SKM-1 (cell line): Measurements from ENCODE around the gene RALBP1.
"Not testable (repeated sequence)": the region's sequence is repeated elsewhere in the genome, so short reads cannot be mapped to it uniquely, and the experiment has no call there.

Experiments used
- DNase-seq: peaks from one replicate; lab custom pipeline; 2025; ENCODE audit not compliant: unreplicated experiment; lab: John Stamatoyannopoulos, UW

RALBP1 gene

GRCh38 chr18:9474983-9475642, at the start of gene RALBP1:
TSS of gene RALBP1 (plus strand) at chr18:9475513. CDS start at chr18:9513046, 37,533 bp downstream.
- DNase-seq, result peak; percentile 100

DNA sequence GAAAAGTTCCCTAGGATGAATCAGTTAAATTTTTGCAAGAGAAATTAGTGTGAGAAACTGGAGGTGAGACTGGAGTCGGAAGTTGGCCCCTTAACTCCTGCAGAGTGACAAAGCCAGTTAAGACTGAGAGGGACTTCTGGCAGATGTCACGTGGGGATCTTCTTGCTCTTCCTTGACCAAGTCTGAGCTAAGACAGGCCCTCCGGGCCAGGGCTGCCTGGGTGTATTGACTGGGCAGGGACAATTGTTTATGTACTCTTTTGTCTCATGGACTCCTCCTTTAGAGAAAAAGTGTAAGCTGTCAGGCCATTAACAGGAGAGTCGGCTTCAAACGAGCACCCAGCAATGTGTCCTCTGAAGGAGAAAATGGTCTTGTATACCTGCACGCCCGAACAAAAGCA, 48.6 kb upstream of the RALBP1 start:
- DNase-seq, result no peak

DNA sequence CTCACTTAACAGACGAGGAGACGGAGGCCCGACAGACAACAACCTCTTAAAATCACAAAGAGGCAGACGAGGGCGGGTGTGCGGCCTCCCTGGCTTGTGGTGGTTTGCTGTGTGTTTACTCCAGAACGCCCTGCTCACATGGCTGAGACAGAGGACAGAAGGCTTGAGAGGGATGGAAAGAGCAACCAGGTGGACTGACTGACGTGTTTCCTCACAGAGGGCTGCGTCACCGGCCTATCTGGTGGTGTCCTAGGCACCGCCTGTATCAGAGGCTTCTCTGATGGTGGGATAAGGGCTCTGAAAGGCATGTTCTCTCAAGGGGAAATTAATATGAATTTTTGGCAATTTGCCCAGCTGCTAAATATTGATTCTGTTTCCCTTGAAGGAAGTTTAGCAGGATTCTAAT, 47.0 kb upstream of the RALBP1 start:
- no peak for DNase-seq

DNA sequence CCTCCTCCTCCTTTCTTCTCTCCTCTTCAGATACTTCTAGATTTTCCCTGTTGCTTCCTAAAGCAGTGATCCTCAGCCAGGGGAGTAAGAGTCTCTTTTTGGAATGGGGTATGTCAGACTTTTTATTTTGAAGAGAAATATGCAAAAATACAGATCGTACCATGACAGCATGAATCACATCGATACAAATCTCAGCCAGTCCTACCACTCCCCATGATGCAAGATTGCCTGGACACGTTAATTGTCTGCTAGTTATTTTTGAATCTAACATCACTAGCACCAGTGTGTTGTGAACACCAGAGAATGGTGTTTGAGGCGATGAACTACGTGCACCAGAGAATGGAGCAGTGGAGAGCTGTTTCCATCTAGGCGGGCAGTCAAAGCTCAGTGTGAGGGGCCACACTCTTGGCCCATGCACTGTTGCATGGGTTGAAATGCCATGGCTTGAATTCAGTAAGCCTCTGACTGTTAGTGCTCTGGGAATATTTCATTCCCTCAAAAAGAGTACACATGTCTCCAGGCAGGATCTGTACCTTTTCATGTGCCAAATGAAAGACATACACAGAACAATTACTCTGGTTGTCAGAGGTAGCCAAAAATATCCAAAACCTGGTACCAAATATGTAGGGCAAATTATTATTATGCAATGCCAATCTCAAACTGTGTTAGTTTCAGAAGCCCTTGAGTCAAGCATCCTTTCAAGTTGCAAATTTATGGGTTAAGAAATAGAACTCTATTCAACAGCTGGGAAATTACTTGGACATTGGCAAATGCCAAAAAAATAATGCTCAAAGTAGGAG, 46.3 kb upstream of the RALBP1 start:
- DNase-seq, result no peak

DNA sequence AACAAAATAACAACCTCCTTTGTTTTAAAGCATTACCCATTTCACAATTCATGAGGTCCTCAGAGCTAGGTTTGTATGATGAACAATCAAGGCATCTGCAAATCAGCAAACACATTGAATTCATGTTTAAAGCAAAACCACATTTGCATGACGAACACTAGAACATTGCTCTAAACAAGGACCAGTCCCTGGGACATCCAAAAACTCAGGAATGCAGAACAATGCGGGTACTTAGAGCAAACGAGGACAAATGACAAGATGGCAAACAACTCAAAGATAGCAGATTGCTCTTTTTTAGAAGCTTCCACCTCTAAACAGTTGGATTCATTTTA, 45.7 kb upstream of the RALBP1 start:
- no peak for DNase-seq

GRCh38 chr18:9430315-9430714, 45.0 kb upstream of the RALBP1 start:
- not testable (repeated sequence) for DNase-seq

- DNase-seq, result no peak
These were observed 44.0 kb upstream of the RALBP1 start for GRCh38 chr18:9431296-9431695.

DNA sequence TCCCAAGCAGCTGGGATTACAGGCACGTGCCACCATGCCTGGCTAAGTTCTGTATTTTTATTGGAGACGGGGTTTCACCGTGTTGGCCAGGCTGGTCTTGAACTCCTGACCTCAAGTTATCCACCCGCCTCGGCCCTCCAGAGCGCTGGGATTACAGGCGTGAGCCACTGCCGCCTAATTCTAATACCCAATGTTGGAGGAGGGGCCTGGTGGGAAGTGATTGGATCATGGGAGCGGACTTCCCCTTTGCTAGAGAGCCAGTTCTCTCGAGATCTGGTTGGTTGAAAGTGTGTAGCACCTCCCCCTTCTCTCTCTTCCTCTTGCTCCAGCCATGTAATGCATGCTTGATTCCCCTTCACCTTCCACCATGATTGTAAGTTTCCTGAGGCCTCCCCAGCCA, 42.2 kb upstream of the RALBP1 start:
- not testable (repeated sequence) for DNase-seq

- no peak for DNase-seq
These were observed 41.6 kb upstream of the RALBP1 start for GRCh38 chr18:9433671-9434121.

GRCh38 chr18:9434122-9434701, 41.1 kb upstream of the RALBP1 start:
- DNase-seq, result no peak

GRCh38 chr18:9435041-9435440, 40.3 kb upstream of the RALBP1 start:
- DNase-seq, result no peak

DNA sequence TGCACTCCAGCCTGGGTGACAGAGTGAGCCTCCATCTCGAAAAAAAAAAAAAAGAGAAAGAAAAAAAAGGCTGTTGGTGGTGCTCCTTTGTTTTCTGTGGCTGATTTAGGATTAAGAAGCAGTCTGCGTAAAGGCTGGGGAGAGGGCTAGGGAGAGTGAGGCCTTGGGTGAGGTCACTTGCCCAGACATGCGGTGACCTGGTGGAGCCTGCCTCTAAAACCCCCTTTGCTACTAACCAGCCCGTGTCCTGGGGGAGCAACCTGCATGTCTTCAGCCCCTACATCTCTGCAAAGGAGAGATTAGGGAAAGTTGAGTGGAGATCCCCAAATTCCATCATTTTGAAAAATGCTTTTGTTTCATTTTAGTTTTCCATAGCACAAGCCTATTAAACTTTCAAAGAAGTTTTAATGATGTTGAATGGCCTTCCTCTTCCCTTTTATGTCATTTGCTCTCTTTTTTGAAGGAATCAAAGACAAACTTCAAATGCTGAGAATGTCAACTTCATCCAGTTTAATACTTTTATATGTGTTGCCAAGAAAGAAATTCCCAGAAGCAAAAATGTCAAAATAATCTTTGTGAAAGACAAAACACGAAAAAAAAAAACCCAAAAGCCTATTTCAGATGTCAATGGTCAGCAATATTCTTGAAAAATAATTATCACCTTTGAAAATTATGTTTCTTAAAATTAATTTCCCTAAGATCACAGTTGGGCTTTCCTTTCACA, 38.9 kb upstream of the RALBP1 start:
- no peak for DNase-seq

DNA sequence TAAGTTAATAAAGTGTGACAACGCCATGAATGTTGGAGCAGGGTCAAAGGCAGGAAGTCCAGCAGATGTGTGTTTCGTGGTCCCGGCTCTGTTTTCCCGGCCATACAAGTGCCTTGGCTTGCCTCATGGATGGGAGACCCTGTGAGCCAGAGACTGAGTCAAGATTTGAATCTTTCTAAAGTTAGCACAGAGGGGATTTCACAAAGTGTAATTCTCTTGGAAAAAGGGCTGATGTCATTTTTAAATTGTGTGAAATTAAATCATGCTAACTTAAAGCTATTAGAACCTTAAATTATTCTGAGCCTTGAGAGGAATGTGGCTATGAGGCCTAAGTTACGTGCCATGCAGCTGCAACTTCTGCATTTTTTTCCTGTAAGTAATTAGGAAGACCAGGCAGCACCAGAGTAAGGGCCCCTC, 38.3 kb upstream of the RALBP1 start:
- no peak for DNase-seq

- no peak for DNase-seq
These were observed 37.6 kb upstream of the RALBP1 start for GRCh38 chr18:9437672-9438071.

- no peak for DNase-seq
These were observed 34.3 kb upstream of the RALBP1 start for GRCh38 chr18:9441061-9441460.

- no peak for DNase-seq
These were observed 30.8 kb upstream of the RALBP1 start for GRCh38 chr18:9444549-9444948.

GRCh38 chr18:9446839-9447238, 28.5 kb upstream of the RALBP1 start:
- DNase-seq, result no peak

- no peak for DNase-seq
These were observed 28.0 kb upstream of the RALBP1 start for GRCh38 chr18:9447334-9447733.

- DNase-seq, result no peak
These were observed 25.5 kb upstream of the RALBP1 start for GRCh38 chr18:9449600-9450414.

DNA sequence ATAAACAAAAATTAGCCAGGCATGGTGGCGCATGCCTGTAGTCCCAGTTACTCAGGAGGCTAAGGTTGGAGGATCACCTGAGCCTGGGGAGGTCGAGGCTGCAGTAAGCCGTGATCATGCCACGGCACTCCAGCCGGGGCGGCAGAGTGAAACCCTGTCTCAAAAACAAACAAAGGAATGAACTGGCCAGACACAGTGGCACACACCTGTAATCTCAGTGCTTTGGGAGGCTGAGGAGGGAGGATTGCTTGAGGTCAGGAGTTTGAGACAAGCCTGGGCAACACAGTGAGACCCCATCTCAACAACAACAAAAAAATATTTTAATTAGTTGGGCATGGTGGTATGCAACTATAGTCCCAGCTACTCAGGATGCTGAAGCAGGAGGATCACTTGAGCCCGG, 24.4 kb upstream of the RALBP1 start:
- DNase-seq, result not testable (repeated sequence)

DNA sequence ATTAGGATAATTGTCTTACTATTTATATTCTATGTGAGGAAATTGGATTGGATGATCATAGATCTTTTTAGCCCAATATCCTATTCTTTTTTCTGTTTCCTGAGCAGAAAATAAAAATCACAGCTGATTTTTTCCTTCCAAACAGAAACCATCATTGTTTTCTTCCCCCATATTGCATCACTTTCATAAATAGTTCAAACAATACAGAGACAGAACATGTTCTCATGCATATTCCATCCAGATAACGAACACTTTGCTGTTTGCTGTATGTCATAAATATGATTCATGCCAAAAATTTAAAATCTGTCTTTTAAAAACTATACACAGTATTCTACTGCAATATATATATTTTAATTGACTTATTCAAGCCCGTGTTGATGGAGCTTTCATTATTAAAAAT, 22.0 kb upstream of the RALBP1 start:
- DNase-seq, result no peak
